HepG2 (cell line): ENCODE data around the gene FMR1. TPM values are rescaled to one million over a fixed set of nuclear protein-coding genes. Genes with fewer than 3 reads are reported as not detected.

ENCODE experiments used
- ATAC-seq: fragments of 200-7000 bp; cut with Tn5 transposase; 3 replicates; pipeline ENCODE4 v1.9.1; 2020; ENCODE audit warnings: mild to moderate bottlenecking, moderate library complexity
- BruUV-seq: library from RNA; stranded (reverse); fragments of 400-500 nt; replicated peaks from 2 replicates; lab custom pipeline; 2021; lab: Mats Ljungman, UMichigan
- CTCF ChIA-PET: fragments of 300-600 bp; formaldehyde crosslinking; extraction: SDS; loops from one replicate; lab custom pipeline; 2021; ENCODE audit warnings: low total read pairs, inconsistent platforms, low intra/inter-chr PET ratio; lab: Yijun Ruan, JAX
- POLR2A ChIA-PET: fragments of 350-600 bp; sonication (Branson Sonifier 250); formaldehyde crosslinking; loops from one replicate; lab custom pipeline; 2020; ENCODE audit warnings: antibody characterized with exemption, inconsistent platforms; lab: Yijun Ruan, JAX
- DNase-seq: peaks from one replicate; pipeline ENCODE4 v3.0.0-alpha.2; 2015; ENCODE audit warnings: low spot score
- FAIRE-seq: peaks from 3 replicates; lab custom pipeline; 2011; peaks lifted over from hg19 to GRCh38; lab: Jason Lieb, UNC
- H2AFZ ChIP-seq: one replicate; pipeline ENCODE4 v1.6.1; 2011; ENCODE audit warnings: low read length, inconsistent platforms
- H3K27ac ChIP-seq: fragments of 300-600 bp; 3 replicates; pipeline ENCODE4 v1.8.0; 2011; ENCODE audit warnings: mixed run types, mild to moderate bottlenecking, mixed read lengths, low read length, inconsistent platforms; ENCODE audit not compliant: insufficient read depth; ENCODE audit errors: extremely low read length
- H3K27me3 ChIP-seq, 2 experiments: fragments of 200-600 bp in 1 of 2; 2 replicates in 1 of 2; 3 replicates in 1 of 2; pipeline versions ENCODE4 v1.6.0 to v1.8.0; 2011; ENCODE audit warnings: low read length in 2 of 2, mild to moderate bottlenecking in 2 of 2, moderate library complexity in 2 of 2, inconsistent platforms in 1 of 2; ENCODE audit not compliant: insufficient read depth in 2 of 2, control insufficient read depth in 1 of 2
- H3K36me3 ChIP-seq, 2 experiments: fragments of 200-600 bp in 1 of 2; replicated peaks in 1 of 2; 2 replicates in 1 of 2; 3 replicates in 1 of 2; pipeline versions ENCODE4 v1.5.1 to v1.8.0; 2011; ENCODE audit warnings: low read length in 2 of 2, inconsistent platforms in 1 of 2; ENCODE audit not compliant: insufficient read depth in 2 of 2, control insufficient read depth in 1 of 2
- H3K4me1 ChIP-seq: 2 replicates; pipeline ENCODE4 v1.5.1; 2012; ENCODE audit warnings: low read length, inconsistent platforms; ENCODE audit not compliant: insufficient read depth
- H3K4me2 ChIP-seq: 2 replicates; pipeline ENCODE4 v1.6.0; 2011; ENCODE audit warnings: low read depth, low read length, inconsistent platforms
- H3K4me3 ChIP-seq, 3 experiments: fragments of 200-600 bp in 1 of 3; sonication (generic), shearing (Covaris generic) in 1 of 3; replicated peaks in 1 of 3; 2 replicates each; pipeline ENCODE4 v1.5.1; 2011 to 2016; ENCODE audit warnings: low read length in 3 of 3, inconsistent platforms in 2 of 3, low read depth in 2 of 3, mild to moderate bottlenecking in 2 of 3, control low read depth in 1 of 3, mixed read lengths in 1 of 3; ENCODE audit not compliant: insufficient read depth in 1 of 3
- H3K79me2 ChIP-seq: one replicate; pipeline ENCODE4 v1.6.1; 2011; ENCODE audit warnings: low read length, inconsistent platforms; ENCODE audit not compliant: insufficient read depth
- H3K9ac ChIP-seq: 2 replicates; pipeline ENCODE4 v1.6.0; 2011; ENCODE audit warnings: mild to moderate bottlenecking, low read depth, low read length, inconsistent platforms; ENCODE audit not compliant: insufficient read depth
- H3K9me3 ChIP-seq: 2 replicates; pipeline ENCODE4 v1.5.1; 2012; ENCODE audit warnings: mild to moderate bottlenecking, low read length
- H4K20me1 ChIP-seq: 2 replicates; pipeline ENCODE4 v1.6.0; 2011; ENCODE audit warnings: inconsistent platforms, mild to moderate bottlenecking, low read length, moderate library complexity; ENCODE audit not compliant: insufficient read depth
- CBX5 ChIP-seq: sonication (generic); formaldehyde crosslinking; IDR thresholded peaks from 2 replicates; pipeline ENCODE4 v1.4.0; 2020; ENCODE audit warnings: missing genetic modification reagents, borderline replicate concordance
- MAFF ChIP-seq: IDR thresholded peaks from 2 replicates; pipeline ENCODE4 v1.6.1; 2011; ENCODE audit warnings: low read depth, low read length, improper control_type of control experiment
- PHF5A ChIP-seq: IDR thresholded peaks from one replicate; pipeline ENCODE4 v1.6.1; 2018; ENCODE audit warnings: low read depth, missing genetic modification reagents; ENCODE audit not compliant: unreplicated experiment
- SETDB1 ChIP-seq: sonication (generic); formaldehyde crosslinking; IDR thresholded peaks from 2 replicates; pipeline ENCODE4 v1.5.1; 2020; ENCODE audit warnings: missing genetic modification reagents, mild to moderate bottlenecking, borderline replicate concordance
- TBX2 ChIP-seq: sonication (generic); formaldehyde crosslinking; IDR thresholded peaks from 2 replicates; pipeline ENCODE4 v1.5.0; 2020; ENCODE audit warnings: missing genetic modification reagents, mild to moderate bottlenecking, borderline replicate concordance
- THYN1 ChIP-seq: sonication (generic); formaldehyde crosslinking; IDR thresholded peaks from 2 replicates; pipeline ENCODE4 v1.8.1; 2023; ENCODE audit warnings: low read depth, mild to moderate bottlenecking, moderate library complexity, missing genetic modification reagents, borderline replicate concordance
- YY1 ChIP-seq: IDR thresholded peaks from 2 replicates; pipeline ENCODE4 v1.6.1; 2011; ENCODE audit warnings: low read length, low read depth, moderate library complexity, mild to moderate bottlenecking; ENCODE audit not compliant: insufficient read depth, insufficient replicate concordance
- ZNF296 ChIP-seq: sonication (generic); formaldehyde crosslinking; conservative IDR thresholded peaks from 2 replicates; pipeline ENCODE4 v1.5.0; 2020; ENCODE audit warnings: mild to moderate bottlenecking, missing genetic modification reagents
- ZNF335 ChIP-seq: sonication (generic); formaldehyde crosslinking; IDR thresholded peaks from 2 replicates; pipeline ENCODE4 v1.4.0; 2020; ENCODE audit warnings: missing genetic modification reagents
- ZNF678 ChIP-seq: sonication (generic); formaldehyde crosslinking; IDR thresholded peaks from 2 replicates; pipeline ENCODE4 v1.4.0; 2020; ENCODE audit warnings: mild to moderate bottlenecking, missing genetic modification reagents
- ZNF768 ChIP-seq: sonication (generic); formaldehyde crosslinking; IDR thresholded peaks from 2 replicates; pipeline ENCODE4 v1.4.0; 2020; ENCODE audit warnings: missing genetic modification reagents
- WGBS: methylation state at CpG from one replicate; pipeline ENCODE4 v1.1.6; 2017; ENCODE audit warnings: low lambda C conversion rate; 5-methylcytosine and 5-hydroxymethylcytosine counted together
- in situ Hi-C: cut with HindIII; loops from 2 replicates; pipeline ENCODE4 v1.10.0; 2017; ENCODE audit warnings: low pct_unique_long_range_greater_than_20kb; ENCODE audit not compliant: extremely low pct_ligation_motif_present
- intact Hi-C: fragments of 100-400 bp; cut with micrococcal nuclease; formaldehyde crosslinking; loops from one replicate; pipeline ENCODE4 v1.10.0; 2022; ENCODE audit not compliant: unreplicated experiment
- polyA plus RNA-seq, 8 experiments: library from polyadenylated mRNA; depleted of rRNA in 3 of 8; stranded (reverse) in 7 of 8; unstranded in 1 of 8; fragments of >200 nt; fragmentation: Illumina TruSeq in 4 of 8; extraction: Trizol in 4 of 8; gene quantifications; 2 replicates each; pipeline versions ENCODE4 v1.2.1 to v1.2.3, GENCODE V29; 2011 to 2016; ENCODE audit warnings: low read depth in 4 of 8, missing spikeins in 1 of 8, mixed read lengths in 1 of 8; ENCODE audit not compliant: insufficient read depth in 1 of 8
- total RNA-seq, 5 experiments: library from RNA; depleted of rRNA; stranded (reverse); fragments of >200 nt; fragmentation: Illumina TruSeq; extraction: Trizol; gene quantifications; 2 replicates each; pipeline ENCODE4 v1.2.3, GENCODE V29; 2016; ENCODE audit warnings: low read depth in 1 of 5

FMR1 gene
- total and polyA plus RNA-seq, 2 of the 13 experiments (the other 11 are each of a cell fraction or from before 2014, with no cell fraction given), result 27.8 to 49.6 TPM

- TF ChIP-seq CBX5 (no peak), TBX2 (CRISPR knock-in tag) (no peak), ZNF678 (CRISPR knock-in tag) (no peak), ZNF335 (CRISPR knock-in tag) (no peak), THYN1 (no peak), PHF5A (CRISPR knock-in tag) (no peak)
These were observed 21.0 kb upstream of the FMR1 start (continued) for GRCh38 chrX:147890756-147891155.

- Histone ChIP-seq H4K20me1 (no peaks in the 10 kb centered on the region), H3K36me3 (no peaks in the 10 kb centered on the region), H3K4me1 (peaks cover 20% of the 10 kb centered on the region), H3K9me3 (no peaks in the 10 kb centered on the region; the same call in 1 of the 2 replicates), H3K4me2 (no peak overlapping the region), H3K27ac (no peak overlapping the region), H3K79me2 (no peaks in the 10 kb centered on the region), H2AFZ (no peak overlapping the region), H3K9ac (no peak overlapping the region), H3K4me3 (no peak overlapping the region), H3K27me3 (no peaks in the 10 kb centered on the region)
- DNase-seq (no peak), FAIRE-seq (no peak), ATAC-seq (no peak)
- CTCF ChIA-PET, result no interaction called here
- POLR2A ChIA-PET, result no interaction called here
- 100% methylated on average over 1 of the region's 1 CpG for WGBS
- intact Hi-C loops (no loop called here), in situ Hi-C loops (no loop called here)
- TF ChIP-seq ZNF768 (CRISPR knock-in tag) (no peak), SETDB1 (no peak), ZNF296 (CRISPR knock-in tag) (no peak), MAFF (no peak), YY1 (no peak)
- BruUV-seq, result no TSS peak
These were observed 19.8 kb upstream of the FMR1 start for GRCh38 chrX:147891896-147892295.
